Choroid plexus epithelial cell (primary cell): ENCODE results near the gene C1RL.

Source experiments
- DNase-seq: peaks from one replicate; pipeline ENCODE4 v3.0.0-alpha.2; 2010; ENCODE audit warnings: low read depth
- H3K4me3 ChIP-seq: 2 replicates; pipeline ENCODE4 v1.5.1; 2011; ENCODE audit warnings: low read depth, mild to moderate bottlenecking, control low read depth, low read length, moderate library complexity
- TF ChIP-seq, protein P1 (sequence below): conservative IDR thresholded peaks from 2 replicates; pipeline ENCODE4 v1.5.1; 2011; ENCODE audit warnings: low read depth, mild to moderate bottlenecking, control low read depth, inconsistent platforms, low read length, moderate library complexity

C1RL gene

DNA sequence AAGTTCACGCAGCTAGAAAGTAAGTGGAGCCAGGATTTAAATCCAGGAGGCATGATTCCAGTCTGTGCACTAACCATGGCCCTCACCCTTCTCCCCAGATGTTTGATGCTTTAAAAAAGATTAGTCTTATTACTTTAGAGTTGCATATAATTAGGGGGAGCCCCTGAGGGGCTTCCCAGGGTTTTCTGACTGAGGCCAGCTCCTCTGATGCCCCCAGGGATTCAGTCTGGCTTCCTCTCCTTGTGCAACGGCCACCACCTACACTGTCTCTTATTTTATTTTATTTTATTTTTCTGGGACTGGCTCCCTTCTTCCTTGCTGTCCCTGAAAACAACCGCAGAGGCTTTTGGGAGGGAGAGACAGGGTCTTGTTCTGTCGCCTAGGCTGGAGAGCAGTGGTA is 43.8 kb upstream of the C1RL start:
- H3K4me3 ChIP-seq = no peak overlapping the region
- TF ChIP-seq, protein P1, sequence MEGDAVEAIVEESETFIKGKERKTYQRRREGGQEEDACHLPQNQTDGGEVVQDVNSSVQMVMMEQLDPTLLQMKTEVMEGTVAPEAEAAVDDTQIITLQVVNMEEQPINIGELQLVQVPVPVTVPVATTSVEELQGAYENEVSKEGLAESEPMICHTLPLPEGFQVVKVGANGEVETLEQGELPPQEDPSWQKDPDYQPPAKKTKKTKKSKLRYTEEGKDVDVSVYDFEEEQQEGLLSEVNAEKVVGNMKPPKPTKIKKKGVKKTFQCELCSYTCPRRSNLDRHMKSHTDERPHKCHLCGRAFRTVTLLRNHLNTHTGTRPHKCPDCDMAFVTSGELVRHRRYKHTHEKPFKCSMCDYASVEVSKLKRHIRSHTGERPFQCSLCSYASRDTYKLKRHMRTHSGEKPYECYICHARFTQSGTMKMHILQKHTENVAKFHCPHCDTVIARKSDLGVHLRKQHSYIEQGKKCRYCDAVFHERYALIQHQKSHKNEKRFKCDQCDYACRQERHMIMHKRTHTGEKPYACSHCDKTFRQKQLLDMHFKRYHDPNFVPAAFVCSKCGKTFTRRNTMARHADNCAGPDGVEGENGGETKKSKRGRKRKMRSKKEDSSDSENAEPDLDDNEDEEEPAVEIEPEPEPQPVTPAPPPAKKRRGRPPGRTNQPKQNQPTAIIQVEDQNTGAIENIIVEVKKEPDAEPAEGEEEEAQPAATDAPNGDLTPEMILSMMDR = no peak
- no peak for DNase-seq

DNA sequence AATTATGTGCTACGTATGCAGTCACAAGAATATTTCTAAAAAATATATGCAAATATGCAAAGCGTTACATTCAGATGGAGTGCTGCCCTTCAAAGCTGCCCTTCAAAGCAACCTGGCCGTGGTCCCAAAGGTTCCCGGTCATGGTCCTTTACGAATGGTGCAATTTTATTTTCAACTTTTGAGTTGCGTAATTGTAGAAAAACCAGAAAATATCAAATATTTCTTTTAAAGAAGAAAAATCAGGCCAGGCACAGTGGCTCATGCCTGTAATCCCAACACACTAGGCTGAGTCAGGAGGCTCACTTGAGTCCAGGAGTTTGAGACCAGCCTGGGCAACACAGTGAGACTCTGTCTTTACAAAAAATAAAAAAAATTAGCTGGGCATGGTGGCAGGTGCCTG is 42.5 kb upstream of the C1RL start:
- TF ChIP-seq, protein P1 = no peak
- no peak for DNase-seq
- no peak overlapping the region for H3K4me3 ChIP-seq

DNA sequence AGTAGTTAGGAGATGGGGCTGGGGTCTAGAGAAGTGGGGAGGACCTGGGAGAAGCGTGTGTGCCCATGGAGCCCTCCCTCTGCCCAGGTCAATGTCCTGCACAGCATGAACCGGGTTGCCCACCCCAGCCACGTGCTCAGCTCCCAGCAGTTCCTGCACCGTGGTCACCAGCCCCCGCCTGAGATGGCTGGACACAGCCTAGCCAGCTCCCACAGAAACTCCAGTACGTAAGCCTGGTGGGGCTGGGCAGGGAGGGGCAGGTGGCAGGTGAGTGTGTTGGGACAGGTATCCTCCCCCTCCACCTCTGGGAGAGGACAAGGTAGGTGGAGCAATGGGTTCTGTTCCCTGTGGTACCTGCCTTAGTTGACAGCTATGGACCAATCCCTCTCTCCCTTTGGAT is 41.8 kb upstream of the C1RL start:
- no peak overlapping the region for H3K4me3 ChIP-seq
- DNase-seq = no peak
- TF ChIP-seq, protein P1 = no peak

DNA sequence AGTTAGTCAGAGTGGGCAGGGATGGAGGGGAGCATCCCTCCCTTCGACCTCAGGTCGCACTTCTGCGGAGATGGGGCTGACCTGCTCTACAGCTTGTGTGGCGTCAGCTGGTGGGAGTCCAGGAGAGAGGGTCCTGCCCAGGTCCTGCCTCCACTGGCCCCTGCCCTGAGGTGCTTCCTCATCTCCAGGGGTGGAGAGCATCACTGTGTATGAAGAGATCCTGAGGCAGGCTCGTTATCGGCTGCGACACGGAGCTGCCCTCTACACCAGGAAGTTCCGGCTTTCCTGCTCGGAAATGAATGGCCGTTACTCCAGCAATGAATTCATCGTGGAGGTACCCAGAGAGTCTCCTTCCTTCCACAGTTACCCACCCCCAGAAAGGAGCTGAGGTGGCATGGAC is 41.3 kb upstream of the C1RL start:
- no peak overlapping the region for H3K4me3 ChIP-seq
- TF ChIP-seq, protein P1 = no peak
- DNase-seq = no peak

DNA sequence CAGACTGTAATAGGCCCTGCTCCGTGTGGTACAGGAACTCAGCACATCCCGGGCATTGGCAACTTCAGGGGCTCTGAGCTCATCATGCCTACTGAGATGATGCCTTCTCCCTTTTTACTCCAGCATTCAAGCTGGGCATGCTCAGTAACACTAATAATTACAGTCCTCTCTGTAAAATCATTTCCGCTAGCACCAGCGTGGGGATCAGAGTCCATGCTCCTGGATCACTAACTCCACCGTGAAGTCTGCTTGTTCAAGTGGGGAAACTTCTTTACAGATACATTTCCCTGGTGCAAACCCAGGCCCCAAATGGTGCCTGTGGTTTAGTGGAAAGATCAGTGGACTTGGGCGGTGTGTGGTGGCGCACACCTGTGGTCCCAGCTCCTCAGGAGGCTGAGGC is 37.9 kb upstream of the C1RL start:
- TF ChIP-seq, protein P1 = no peak
- H3K4me3 ChIP-seq = no peak overlapping the region
- no peak for DNase-seq

DNA sequence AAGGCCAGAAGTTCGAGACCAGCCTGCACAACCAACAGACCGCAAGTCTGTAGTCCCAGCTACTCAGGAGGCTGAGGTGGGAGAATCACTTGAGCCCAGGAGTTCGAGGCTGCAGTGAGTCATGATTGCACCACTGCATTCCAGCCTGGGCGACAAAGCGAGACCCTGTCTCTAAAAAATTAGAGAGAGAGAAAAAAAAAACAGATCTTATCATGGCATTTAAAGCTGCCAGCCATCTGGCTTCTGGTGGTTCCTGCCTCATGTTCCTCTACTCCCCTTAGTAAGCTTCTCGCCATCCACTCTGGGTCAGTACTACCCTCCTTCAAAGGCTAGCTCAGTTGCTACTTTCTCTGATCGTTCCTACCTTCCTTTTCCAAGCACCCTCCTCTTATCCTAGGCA is 37.2 kb upstream of the C1RL start:
- DNase-seq = no peak
- TF ChIP-seq, protein P1 = no peak
- no peak overlapping the region for H3K4me3 ChIP-seq

DNA sequence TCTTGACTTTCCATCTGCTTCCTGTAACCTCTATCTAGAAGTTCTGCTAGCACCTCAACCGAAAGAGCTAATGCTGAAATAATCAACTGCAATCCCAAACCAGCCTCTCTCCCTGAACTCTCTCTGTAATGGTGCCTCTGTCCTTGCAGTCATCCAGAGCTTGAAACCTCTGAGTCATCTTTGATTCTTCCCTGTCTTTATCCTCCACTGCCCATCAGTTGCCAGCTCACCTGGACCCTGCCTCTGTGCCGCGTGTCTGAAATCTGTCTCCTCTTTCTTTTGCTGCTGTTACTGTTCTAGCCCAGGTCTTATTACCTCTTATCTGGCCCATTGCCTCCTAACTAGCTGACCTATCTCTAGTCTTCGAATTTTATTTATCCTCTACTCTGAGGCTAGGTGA is 36.7 kb upstream of the C1RL start:
- TF ChIP-seq, protein P1 = no peak
- no peak overlapping the region for H3K4me3 ChIP-seq
- no peak for DNase-seq
